K562 (cell line): ENCODE results near the gene CCDC124. TPM values are rescaled to one million over a fixed set of nuclear protein-coding genes. Genes with fewer than 3 reads are reported as not detected.

ENCODE experiments used
- ATAC-seq: fragments of 200-7000 bp; cut with Tn5 transposase; 3 replicates; pipeline ENCODE4 v1.9.1; 2020; ENCODE audit warnings: moderate library complexity
- BruUV-seq: library from RNA; stranded (reverse); fragments of 400-500 nt; replicated peaks from 2 replicates; lab custom pipeline; 2021; lab: Mats Ljungman, UMichigan
- CTCF ChIA-PET: fragments of 300-600 bp; formaldehyde crosslinking; extraction: SDS; loops from one replicate; lab custom pipeline; 2021; ENCODE audit warnings: low intra/inter-chr PET ratio; lab: Yijun Ruan, JAX
- POLR2A ChIA-PET: fragments of 300-600, 350-650 bp; sonication (Branson Sonifier 250); formaldehyde crosslinking; extraction: SDS; loops from one replicate; lab custom pipeline; 2021; ENCODE audit warnings: antibody characterized with exemption, inconsistent platforms; lab: Yijun Ruan, JAX
- DNase-seq, 4 experiments: peaks; one replicate each; pipeline versions ENCODE4 v3.0.0 to v3.0.0-alpha.2; 2011 to 2018; ENCODE audit warnings: low spot score in 3 of 4, mixed read lengths in 3 of 4; ENCODE audit errors: extremely low read depth in 1 of 4
- FAIRE-seq: peaks from 2 replicates; lab custom pipeline; 2011; peaks lifted over from hg19 to GRCh38; lab: Jason Lieb, UNC
- H2AFZ ChIP-seq: 2 replicates; pipeline ENCODE4 v1.6.0; 2011; ENCODE audit warnings: low read depth, low read length, control low read depth, inconsistent platforms
- H3K27ac ChIP-seq: fragments of 200-600 bp; 3 replicates; pipeline ENCODE4 v1.8.0; 2011; ENCODE audit warnings: low read depth, mild to moderate bottlenecking, control low read depth, inconsistent platforms, low read length, moderate library complexity, mixed read lengths; ENCODE audit errors: extremely low read depth
- H3K27me3 ChIP-seq, 2 experiments: fragments of 300-600 bp in 1 of 2; 2 replicates in 1 of 2; 3 replicates in 1 of 2; pipeline versions ENCODE4 v1.6.0 to v1.8.0; 2011; ENCODE audit warnings: inconsistent platforms in 2 of 2, low read length in 2 of 2, mild to moderate bottlenecking in 1 of 2, mixed read lengths in 1 of 2, moderate library complexity in 1 of 2; ENCODE audit not compliant: control insufficient read depth in 2 of 2, insufficient read depth in 2 of 2
- H3K36me3 ChIP-seq: fragments of 300-600 bp; 3 replicates; pipeline ENCODE4 v1.8.0; 2011; ENCODE audit warnings: mild to moderate bottlenecking, low read length, inconsistent platforms; ENCODE audit not compliant: control insufficient read depth, insufficient read depth
- H3K4me1 ChIP-seq, 2 experiments: fragments of 200-600 bp in 1 of 2; replicated peaks in 1 of 2; 2 replicates in 1 of 2; 3 replicates in 1 of 2; pipeline versions ENCODE4 v1.5.1 to v1.8.0; 2011; ENCODE audit warnings: inconsistent platforms in 2 of 2, low read length in 2 of 2, mild to moderate bottlenecking in 1 of 2, mixed read lengths in 1 of 2, moderate library complexity in 1 of 2; ENCODE audit not compliant: control insufficient read depth in 2 of 2, insufficient read depth in 2 of 2
- H3K4me2 ChIP-seq: 2 replicates; pipeline ENCODE4 v1.6.1; 2011; ENCODE audit warnings: low read length, control low read depth, inconsistent platforms, mixed read lengths; ENCODE audit not compliant: insufficient read depth
- H3K4me3 ChIP-seq: fragments of 200-600 bp; sonication (generic), shearing (Covaris generic); 2 replicates; pipeline ENCODE4 v1.5.1; 2016; ENCODE audit warnings: control low read depth, inconsistent platforms
- H3K79me2 ChIP-seq: fragments of 200-600 bp; 3 replicates; pipeline ENCODE4 v1.8.0; 2011; ENCODE audit warnings: low read length, inconsistent platforms; ENCODE audit not compliant: control insufficient read depth, insufficient read depth
- H3K9ac ChIP-seq, 2 experiments: 2 replicates each; pipeline versions ENCODE4 v1.6.0 to v1.6.1; 2011; ENCODE audit warnings: low read depth in 2 of 2, low read length in 2 of 2, control low read depth in 1 of 2, inconsistent platforms in 1 of 2, mild to moderate bottlenecking in 1 of 2, mixed read lengths in 1 of 2; ENCODE audit not compliant: insufficient read depth in 1 of 2
- H3K9me1 ChIP-seq: one replicate; pipeline ENCODE4 v1.6.0; 2011; ENCODE audit warnings: inconsistent platforms, mild to moderate bottlenecking, low read length, moderate library complexity; ENCODE audit not compliant: control insufficient read depth, insufficient read depth
- H3K9me3 ChIP-seq: replicated peaks from 2 replicates; pipeline ENCODE4 v1.5.1; 2011; ENCODE audit warnings: low read depth, low read length, inconsistent platforms; ENCODE audit not compliant: control insufficient read depth, insufficient read depth
- H4K20me1 ChIP-seq: replicated peaks from 2 replicates; pipeline ENCODE4 v1.6.1; 2011; ENCODE audit warnings: low read length, inconsistent platforms, mixed read lengths; ENCODE audit not compliant: control insufficient read depth, insufficient read depth
- DDX20 ChIP-seq: fragments of 450-650 bp; IDR thresholded peaks from 2 replicates; pipeline ENCODE4 v1.6.1; 2016; ENCODE audit warnings: missing genetic modification characterization, low read depth, mild to moderate bottlenecking, missing compliant biosample characterization, moderate library complexity
- HEY1 ChIP-seq: fragments of 250-450 bp; sonication (Bioruptor Pico); IDR thresholded peaks from 2 replicates; pipeline ENCODE4 v1.5.0; 2020; ENCODE audit warnings: mild to moderate bottlenecking, moderate library complexity, borderline replicate concordance
- MBD2 ChIP-seq: sonication (generic); IDR thresholded peaks from 2 replicates; pipeline ENCODE4 v1.6.1; 2016; ENCODE audit warnings: low read depth, borderline replicate concordance
- MCM3 ChIP-seq: fragments of 450-650 bp; IDR thresholded peaks from 2 replicates; pipeline ENCODE4 v1.6.1; 2016
- SMAD3 ChIP-seq: fragments of 450-650 bp; formaldehyde crosslinking; conservative IDR thresholded peaks from 2 replicates; pipeline ENCODE4 v1.4.0; 2020; ENCODE audit warnings: mild to moderate bottlenecking
- ZBTB7A ChIP-seq: IDR thresholded peaks from 2 replicates; pipeline ENCODE4 v1.6.1; 2011; ENCODE audit warnings: low read depth, mild to moderate bottlenecking, low read length, moderate library complexity, borderline replicate concordance; ENCODE audit not compliant: control insufficient read depth
- ZNF77 ChIP-seq: fragments of 250-450 bp; sonication (Bioruptor Pico); IDR thresholded peaks from 2 replicates; pipeline ENCODE4 v1.5.0; 2020
- WGBS: fragments of 100-300 bp; shearing (Covaris generic); methylation state at CpG from one replicate; pipeline ENCODE4 v1.1.6; 2016; ENCODE audit warnings: low coverage, mixed read lengths; ENCODE audit not compliant: insufficient coverage; ENCODE audit errors: missing lambda C conversion rate; 5-methylcytosine and 5-hydroxymethylcytosine counted together
- in situ Hi-C: fragments of 300-500 bp; cut with MboI; formaldehyde crosslinking; loops from 4 replicates; pipeline ENCODE4 v1.15.0; 2018; ENCODE audit warnings: inconsistent platforms, mixed read lengths
- intact Hi-C: fragments of 100-400 bp; cut with micrococcal nuclease; formaldehyde crosslinking; loops from 2 replicates; pipeline ENCODE4 v1.14.2; 2022
- polyA plus RNA-seq, 8 experiments: library from polyadenylated mRNA; depleted of rRNA in 4 of 8; stranded (reverse) in 5 of 8; unstranded in 3 of 8; fragments of >200 nt; fragmentation: Nextera tagmentation in 2 of 8; fragmentation: Illumina TruSeq in 1 of 8; extraction: Ambion mirVana in 2 of 8; extraction: Trizol in 1 of 8; gene quantifications; 2 replicates each; pipeline versions ENCODE4 v1.2.1 to v1.2.3, GENCODE V29; 2011 to 2014; ENCODE audit warnings: inconsistent platforms in 1 of 8, missing spikeins in 1 of 8
- total RNA-seq, 7 experiments: library from RNA; depleted of rRNA in 6 of 7; stranded (reverse); fragments of >200 nt in 6 of 7; fragmentation: Illumina TruSeq in 2 of 7; extraction: Trizol in 2 of 7; gene quantifications; 2 replicates each; pipeline versions ENCODE4 v1.2.1 to v1.2.3, GENCODE V29; 2011 to 2021; ENCODE audit warnings: low replicate concordance in 1 of 7
- TF ChIP-seq, protein P1 (sequence below), 2 experiments: fragments of 450-650 bp in 1 of 2; sonication (generic) in 1 of 2; formaldehyde crosslinking in 1 of 2; IDR thresholded peaks; 2 replicates each; pipeline versions ENCODE4 v1.7.1 to v1.9.0; 2016 to 2022; ENCODE audit warnings: inconsistent platforms in 1 of 2, mild to moderate bottlenecking in 1 of 2, missing genetic modification reagents in 1 of 2

The CCDC124 gene
- total and polyA plus RNA-seq, 9 of the 15 experiments (the other 6 are each of a cell fraction or from before 2014, with no cell fraction given): 5.8 to 234 (median 40.1) TPM

GRCh38 chr19:17948514-17948900 lies 15.7 kb downstream of the CCDC124 start:
- intact Hi-C loops (loop anchor here (10.0 kb wide), 1 partner anchor 206 kb away; the partner anchor contains the start of gene PIK3R2), in situ Hi-C loops (loop anchor here (10.0 kb wide), 1 partner anchor 46 kb away; no protein-coding TSS in a partner anchor)
- ChIA-PET CTCF (no interaction called here), POLR2A (interaction anchor here (0.5 kb wide), 1 partner anchor 51 kb away, joined by 3 read pairs; no protein-coding TSS in a partner anchor)
- no peak overlapping the region for H3K27ac ChIP-seq
- peak overlapping the region; percentile 23; the same call in 1 of the 2 replicates for H3K4me2 ChIP-seq
- H3K9me3 ChIP-seq: no peaks in the 10 kb centered on the region
- 0 out of 4 replicates have a peak overlapping the region, but pooled peaks of 1 of the 2 experiments have one; percentile 53 for H3K9ac ChIP-seq
- BruUV-seq: no TSS peak
- no peaks in the 10 kb centered on the region for H4K20me1 ChIP-seq
- no peaks in the 10 kb centered on the region for H3K27me3 ChIP-seq
- WGBS: 11% methylated on average over 3 of the region's 16 CpGs
- FAIRE-seq (no peak), DNase-seq (no peak), ATAC-seq (no peak)
- H3K79me2 ChIP-seq: no peaks in the 10 kb centered on the region
- H3K4me3 ChIP-seq: peak overlapping the region; percentile 51
- H3K36me3 ChIP-seq: peaks cover 14% of the 10 kb centered on the region; the same call in 2 of the 3 replicates
- no peak for TF ChIP-seq MCM3
- TF ChIP-seq ZNF77 (CRISPR knock-in tag): no peak
- TF ChIP-seq, protein P1, sequence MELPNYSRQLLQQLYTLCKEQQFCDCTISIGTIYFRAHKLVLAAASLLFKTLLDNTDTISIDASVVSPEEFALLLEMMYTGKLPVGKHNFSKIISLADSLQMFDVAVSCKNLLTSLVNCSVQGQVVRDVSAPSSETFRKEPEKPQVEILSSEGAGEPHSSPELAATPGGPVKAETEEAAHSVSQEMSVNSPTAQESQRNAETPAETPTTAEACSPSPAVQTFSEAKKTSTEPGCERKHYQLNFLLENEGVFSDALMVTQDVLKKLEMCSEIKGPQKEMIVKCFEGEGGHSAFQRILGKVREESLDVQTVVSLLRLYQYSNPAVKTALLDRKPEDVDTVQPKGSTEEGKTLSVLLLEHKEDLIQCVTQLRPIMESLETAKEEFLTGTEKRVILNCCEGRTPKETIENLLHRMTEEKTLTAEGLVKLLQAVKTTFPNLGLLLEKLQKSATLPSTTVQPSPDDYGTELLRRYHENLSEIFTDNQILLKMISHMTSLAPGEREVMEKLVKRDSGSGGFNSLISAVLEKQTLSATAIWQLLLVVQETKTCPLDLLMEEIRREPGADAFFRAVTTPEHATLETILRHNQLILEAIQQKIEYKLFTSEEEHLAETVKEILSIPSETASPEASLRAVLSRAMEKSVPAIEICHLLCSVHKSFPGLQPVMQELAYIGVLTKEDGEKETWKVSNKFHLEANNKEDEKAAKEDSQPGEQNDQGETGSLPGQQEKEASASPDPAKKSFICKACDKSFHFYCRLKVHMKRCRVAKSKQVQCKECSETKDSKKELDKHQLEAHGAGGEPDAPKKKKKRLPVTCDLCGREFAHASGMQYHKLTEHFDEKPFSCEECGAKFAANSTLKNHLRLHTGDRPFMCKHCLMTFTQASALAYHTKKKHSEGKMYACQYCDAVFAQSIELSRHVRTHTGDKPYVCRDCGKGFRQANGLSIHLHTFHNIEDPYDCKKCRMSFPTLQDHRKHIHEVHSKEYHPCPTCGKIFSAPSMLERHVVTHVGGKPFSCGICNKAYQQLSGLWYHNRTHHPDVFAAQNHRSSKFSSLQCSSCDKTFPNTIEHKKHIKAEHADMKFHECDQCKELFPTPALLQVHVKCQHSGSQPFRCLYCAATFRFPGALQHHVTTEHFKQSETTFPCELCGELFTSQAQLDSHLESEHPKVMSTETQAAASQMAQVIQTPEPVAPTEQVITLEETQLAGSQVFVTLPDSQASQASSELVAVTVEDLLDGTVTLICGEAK (IDR thresholded peaks at IDR 0.05): no peak
- TF ChIP-seq, protein P1 (CRISPR knock-in tag; IDR thresholded peaks at IDR 0.05): no peak
- no peak for TF ChIP-seq HEY1 (CRISPR knock-in tag)
- TF ChIP-seq ZBTB7A: peak; percentile 31; the same call in 1 of the 2 replicates
- TF ChIP-seq SMAD3 (CRISPR knock-in tag): no peak
- TF ChIP-seq DDX20 (tag): no peak
- 0 out of 2 replicates have a peak, but pooled peaks have one; percentile 4 for TF ChIP-seq MBD2
- H3K4me1 ChIP-seq: peaks cover 61 to 80% of the 10 kb centered on the region in 2 experiments
- H3K9me1 ChIP-seq: no peaks in the 10 kb centered on the region
- no peak overlapping the region for H2AFZ ChIP-seq
